ENCODE results near the gene FCSK.

The FCSK gene

DNA sequence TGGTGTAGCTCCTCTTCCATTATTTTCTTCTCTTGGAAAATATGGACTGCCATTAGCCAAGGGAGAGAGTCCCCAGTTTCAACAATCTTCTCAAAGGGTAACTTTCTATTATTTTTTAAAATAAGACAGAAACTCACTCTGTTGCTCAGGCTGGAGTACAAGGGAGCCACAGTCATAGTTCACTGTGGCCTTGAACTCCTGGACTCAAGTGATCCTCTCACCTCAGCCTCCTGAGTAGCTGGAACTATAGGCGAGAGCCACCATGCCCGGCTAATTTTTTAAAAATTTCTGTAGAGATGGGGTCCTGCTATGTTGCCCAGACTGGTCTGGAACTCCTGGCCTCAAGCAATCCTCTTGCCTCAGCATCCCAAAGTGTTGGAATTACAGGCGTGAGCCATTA, 55.8 kb downstream of the FCSK start:
- TF ChIP-seq NFIC (IDR thresholded peaks at IDR 0.05): no peak
- TF ChIP-seq, protein P1, sequence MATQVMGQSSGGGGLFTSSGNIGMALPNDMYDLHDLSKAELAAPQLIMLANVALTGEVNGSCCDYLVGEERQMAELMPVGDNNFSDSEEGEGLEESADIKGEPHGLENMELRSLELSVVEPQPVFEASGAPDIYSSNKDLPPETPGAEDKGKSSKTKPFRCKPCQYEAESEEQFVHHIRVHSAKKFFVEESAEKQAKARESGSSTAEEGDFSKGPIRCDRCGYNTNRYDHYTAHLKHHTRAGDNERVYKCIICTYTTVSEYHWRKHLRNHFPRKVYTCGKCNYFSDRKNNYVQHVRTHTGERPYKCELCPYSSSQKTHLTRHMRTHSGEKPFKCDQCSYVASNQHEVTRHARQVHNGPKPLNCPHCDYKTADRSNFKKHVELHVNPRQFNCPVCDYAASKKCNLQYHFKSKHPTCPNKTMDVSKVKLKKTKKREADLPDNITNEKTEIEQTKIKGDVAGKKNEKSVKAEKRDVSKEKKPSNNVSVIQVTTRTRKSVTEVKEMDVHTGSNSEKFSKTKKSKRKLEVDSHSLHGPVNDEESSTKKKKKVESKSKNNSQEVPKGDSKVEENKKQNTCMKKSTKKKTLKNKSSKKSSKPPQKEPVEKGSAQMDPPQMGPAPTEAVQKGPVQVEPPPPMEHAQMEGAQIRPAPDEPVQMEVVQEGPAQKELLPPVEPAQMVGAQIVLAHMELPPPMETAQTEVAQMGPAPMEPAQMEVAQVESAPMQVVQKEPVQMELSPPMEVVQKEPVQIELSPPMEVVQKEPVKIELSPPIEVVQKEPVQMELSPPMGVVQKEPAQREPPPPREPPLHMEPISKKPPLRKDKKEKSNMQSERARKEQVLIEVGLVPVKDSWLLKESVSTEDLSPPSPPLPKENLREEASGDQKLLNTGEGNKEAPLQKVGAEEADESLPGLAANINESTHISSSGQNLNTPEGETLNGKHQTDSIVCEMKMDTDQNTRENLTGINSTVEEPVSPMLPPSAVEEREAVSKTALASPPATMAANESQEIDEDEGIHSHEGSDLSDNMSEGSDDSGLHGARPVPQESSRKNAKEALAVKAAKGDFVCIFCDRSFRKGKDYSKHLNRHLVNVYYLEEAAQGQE (IDR thresholded peaks at IDR 0.05; ENCODE audit: low read depth): no peak
- no peak for TF ChIP-seq RAD21 (IDR thresholded peaks at IDR 0.05; ENCODE audit: low read depth)
- TF ChIP-seq CEBPB (IDR thresholded peaks at IDR 0.05): no peak
- no peak for TF ChIP-seq MAX (IDR thresholded peaks at IDR 0.05)
- no peak for TF ChIP-seq TAF1 (IDR thresholded peaks at IDR 0.05; ENCODE audit: low read depth)
- TF ChIP-seq, protein P2, sequence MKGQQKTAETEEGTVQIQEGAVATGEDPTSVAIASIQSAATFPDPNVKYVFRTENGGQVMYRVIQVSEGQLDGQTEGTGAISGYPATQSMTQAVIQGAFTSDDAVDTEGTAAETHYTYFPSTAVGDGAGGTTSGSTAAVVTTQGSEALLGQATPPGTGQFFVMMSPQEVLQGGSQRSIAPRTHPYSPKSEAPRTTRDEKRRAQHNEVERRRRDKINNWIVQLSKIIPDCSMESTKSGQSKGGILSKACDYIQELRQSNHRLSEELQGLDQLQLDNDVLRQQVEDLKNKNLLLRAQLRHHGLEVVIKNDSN (IDR thresholded peaks at IDR 0.05): no peak
- no peak for TF ChIP-seq FOXM1 (IDR thresholded peaks at IDR 0.05; ENCODE audit: borderline replicate concordance, low read depth)
- no peak for TF ChIP-seq EGR1 (IDR thresholded peaks at IDR 0.05)
- TF ChIP-seq TEAD4 (IDR thresholded peaks at IDR 0.05): no peak

DNA sequence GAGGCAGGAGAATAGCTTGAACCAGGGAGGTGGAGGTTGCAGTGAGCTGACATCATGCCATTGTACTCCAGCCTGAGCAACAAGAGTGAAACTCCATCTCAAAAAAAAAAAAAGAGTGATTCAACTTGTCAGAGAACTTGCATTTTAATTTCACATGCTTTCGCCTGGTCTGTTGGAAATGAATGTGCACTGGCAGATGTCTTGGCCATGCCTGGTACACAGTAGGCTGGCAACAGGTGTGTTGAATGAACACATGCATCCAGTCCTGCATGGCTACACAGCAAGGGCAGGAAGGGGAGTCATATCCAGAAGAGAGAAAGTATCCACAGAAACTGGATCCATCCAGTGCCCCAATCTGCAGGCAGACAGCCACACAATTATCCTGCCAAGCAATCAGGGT, 57.4 kb downstream of the FCSK start:
- no peak for TF ChIP-seq CREB1 (IDR thresholded peaks at IDR 0.05; ENCODE audit: low read depth)
- TF ChIP-seq EGR1 (IDR thresholded peaks at IDR 0.05): no peak
- TF ChIP-seq CEBPB (IDR thresholded peaks at IDR 0.05): no peak
- no peak for TF ChIP-seq YY1 (IDR thresholded peaks at IDR 0.05; ENCODE audit: low read depth)
- no peak for TF ChIP-seq MAX (IDR thresholded peaks at IDR 0.05)
- TF ChIP-seq ZBTB7A (IDR thresholded peaks at IDR 0.05; ENCODE audit: low read depth): no peak
- no peak for TF ChIP-seq TCF12 (IDR thresholded peaks at IDR 0.05; ENCODE audit: low read depth)
- TF ChIP-seq RAD21 (IDR thresholded peaks at IDR 0.05; ENCODE audit: low read depth): no peak
- TF ChIP-seq, protein P1 (IDR thresholded peaks at IDR 0.05; ENCODE audit: low read depth): no peak

GRCh38 chr16:70512456-70512855, 58.1 kb downstream of the FCSK start:
- TF ChIP-seq MAX (IDR thresholded peaks at IDR 0.05) (no peak), CREB1 (IDR thresholded peaks at IDR 0.05; ENCODE audit: low read depth) (no peak), TEAD4 (IDR thresholded peaks at IDR 0.05) (no peak), YY1 (IDR thresholded peaks at IDR 0.05; ENCODE audit: low read depth) (no peak), TCF12 (IDR thresholded peaks at IDR 0.05; ENCODE audit: low read depth) (no peak), EP300 (IDR thresholded peaks at IDR 0.05; ENCODE audit: borderline replicate concordance) (no peak), CEBPB (IDR thresholded peaks at IDR 0.05) (no peak), RAD21 (IDR thresholded peaks at IDR 0.05; ENCODE audit: low read depth) (no peak)

GRCh38 chr16:70520612-70521297, 66.4 kb downstream of the FCSK start:
- TF ChIP-seq TAF1 (IDR thresholded peaks at IDR 0.05; ENCODE audit: low read depth): no peak

GRCh38 chr16:70522216-70523075, 68.1 kb downstream of the FCSK start:
- no peak for TF ChIP-seq EP300 (IDR thresholded peaks at IDR 0.05; ENCODE audit: borderline replicate concordance)
- no peak for TF ChIP-seq TCF12 (IDR thresholded peaks at IDR 0.05; ENCODE audit: low read depth)
- TF ChIP-seq FOXM1 (IDR thresholded peaks at IDR 0.05; ENCODE audit: borderline replicate concordance, low read depth): no peak
- no peak for TF ChIP-seq MAX (IDR thresholded peaks at IDR 0.05)
- TF ChIP-seq TEAD4 (IDR thresholded peaks at IDR 0.05): no peak
- TF ChIP-seq, protein P2 (IDR thresholded peaks at IDR 0.05): no peak
- no peak for TF ChIP-seq ZBTB7A (IDR thresholded peaks at IDR 0.05; ENCODE audit: low read depth)
- TF ChIP-seq EGR1 (IDR thresholded peaks at IDR 0.05): no peak
- no peak for TF ChIP-seq CREB1 (IDR thresholded peaks at IDR 0.05; ENCODE audit: low read depth)
- TF ChIP-seq, protein P1 (IDR thresholded peaks at IDR 0.05; ENCODE audit: low read depth): no peak
- no peak for TF ChIP-seq CEBPB (IDR thresholded peaks at IDR 0.05)
- no peak for TF ChIP-seq RAD21 (IDR thresholded peaks at IDR 0.05; ENCODE audit: low read depth)
- no peak for TF ChIP-seq YY1 (IDR thresholded peaks at IDR 0.05; ENCODE audit: low read depth)
- TF ChIP-seq TAF1 (IDR thresholded peaks at IDR 0.05; ENCODE audit: low read depth): no peak
- TF ChIP-seq NFIC (IDR thresholded peaks at IDR 0.05): no peak
